ENCODE data around the gene BTG2.

- TF ChIP-seq EZH2 (IDR thresholded peaks at IDR 0.05; ENCODE audit: borderline replicate concordance) (no peak), CTCF (IDR thresholded peaks at IDR 0.05; ENCODE audit: poor library complexity) (no peak), EZH2phosphoT487 (IDR thresholded peaks at IDR 0.05; ENCODE audit: low read depth, severe bottlenecking, unreplicated experiment) (no peak)
Observed at GRCh38 chr1:203318229-203318517, 12.9 kb downstream of the BTG2 start.
